Measurements from ENCODE around the gene VPS50. TPM values are rescaled to one million over a fixed set of nuclear protein-coding genes. Genes with fewer than 3 reads are reported as not detected.
"Not testable (repeated sequence)": the region's sequence is repeated elsewhere in the genome, so short reads cannot be mapped to it uniquely, and the experiment has no call there.

Gene VPS50
- total RNA-seq, 1 donor from 2014 or later, result 14.6 TPM

GRCh38 chr7:93367254-93367653, 135.1 kb downstream of the VPS50 start:
- TF ChIP-seq CTCF (conservative IDR thresholded peaks at IDR 0.05; ENCODE audit: low read depth, low read length), result no peak
- no peak overlapping the region for H3K4me3 ChIP-seq (ENCODE audit: low read depth, low read length)
- DNase-seq (ENCODE audit: low read depth), result no peak

GRCh38 chr7:93370937-93371336, 138.8 kb downstream of the VPS50 start:
- not testable (repeated sequence) for H3K4me3 ChIP-seq (ENCODE audit: low read depth, low read length); DNase-seq (ENCODE audit: low read depth)

GRCh38 chr7:93373537-93373936, 141.4 kb downstream of the VPS50 start:
- DNase-seq (ENCODE audit: low read depth), result no peak
- no peak overlapping the region for H3K4me3 ChIP-seq (ENCODE audit: low read depth, low read length)
- TF ChIP-seq CTCF (conservative IDR thresholded peaks at IDR 0.05; ENCODE audit: low read depth, low read length), result no peak

- DNase-seq (ENCODE audit: low read depth), result no peak
- peak; percentile 83 for TF ChIP-seq CTCF (conservative IDR thresholded peaks at IDR 0.05; ENCODE audit: low read depth, low read length)
Observed at GRCh38 chr7:93374345-93374940, 142.3 kb downstream of the VPS50 start.

GRCh38 chr7:93375603-93376002, 143.4 kb downstream of the VPS50 start:
- TF ChIP-seq CTCF (conservative IDR thresholded peaks at IDR 0.05; ENCODE audit: low read depth, low read length), result no peak
- H3K4me3 ChIP-seq (ENCODE audit: low read depth, low read length), result no peak overlapping the region
- DNase-seq (ENCODE audit: low read depth), result no peak

More at GRCh38 chr7:93374345-93374940, 142.3 kb downstream of the VPS50 start:
- H3K4me3 ChIP-seq (ENCODE audit: low read depth, low read length), result no peak overlapping the region

GRCh38 chr7:93378131-93378760, 146.1 kb downstream of the VPS50 start:
- DNase-seq (ENCODE audit: low read depth), result no peak
- TF ChIP-seq CTCF (conservative IDR thresholded peaks at IDR 0.05; ENCODE audit: low read depth, low read length), result no peak
- H3K4me3 ChIP-seq (ENCODE audit: low read depth, low read length), result no peak overlapping the region

GRCh38 chr7:93382362-93382761, 150.2 kb downstream of the VPS50 start:
- H3K4me3 ChIP-seq (ENCODE audit: low read depth, low read length), result no peak overlapping the region
- DNase-seq (ENCODE audit: low read depth), result no peak
- no peak for TF ChIP-seq CTCF (conservative IDR thresholded peaks at IDR 0.05; ENCODE audit: low read depth, low read length)

Measured in epithelial cell of proximal tubule (primary cell).